GM18858 (cell line): ENCODE measurements around the gene FXYD6.

Experiments used
- ATAC-seq: cut with Tn5 transposase; IDR thresholded peaks from one replicate; pipeline ENCODE4 v1.9.1; 2021; ENCODE audit not compliant: unreplicated experiment

FXYD6 gene

DNA sequence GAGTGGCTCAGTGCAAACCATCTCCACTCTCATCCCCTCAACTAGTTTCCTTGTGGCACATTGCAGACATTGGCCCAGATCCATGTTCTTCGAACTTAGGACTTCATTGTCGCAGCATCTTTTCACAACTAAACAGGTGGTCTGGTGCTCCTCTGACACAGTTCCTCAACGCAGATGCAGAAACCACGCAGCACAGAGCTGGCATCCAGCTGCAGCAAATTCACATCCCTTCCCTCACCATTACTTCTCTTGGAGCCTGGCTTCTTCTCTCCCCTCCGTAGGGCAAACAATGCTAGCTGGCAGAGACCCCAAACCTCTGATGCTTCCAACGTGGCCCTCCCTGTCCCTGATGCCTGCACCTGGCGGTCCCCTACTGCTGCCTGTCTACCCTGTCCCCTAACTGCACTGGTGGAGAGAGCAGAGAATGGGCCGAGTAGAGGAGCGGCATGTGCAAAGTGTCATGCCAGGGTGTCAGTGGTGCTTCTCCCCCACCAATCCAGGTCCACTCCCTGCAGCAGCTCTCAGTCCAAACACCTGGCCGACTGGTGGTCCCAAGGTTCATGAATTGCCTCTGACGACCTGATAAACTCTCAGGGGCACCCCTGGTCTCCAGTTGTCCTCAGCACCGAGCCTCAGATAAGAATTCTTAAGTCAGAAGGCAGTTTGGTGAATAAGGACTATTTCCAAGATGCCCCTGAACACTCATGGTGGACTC is 34.6 kb upstream of the FXYD6 start:
- no peak for ATAC-seq

DNA sequence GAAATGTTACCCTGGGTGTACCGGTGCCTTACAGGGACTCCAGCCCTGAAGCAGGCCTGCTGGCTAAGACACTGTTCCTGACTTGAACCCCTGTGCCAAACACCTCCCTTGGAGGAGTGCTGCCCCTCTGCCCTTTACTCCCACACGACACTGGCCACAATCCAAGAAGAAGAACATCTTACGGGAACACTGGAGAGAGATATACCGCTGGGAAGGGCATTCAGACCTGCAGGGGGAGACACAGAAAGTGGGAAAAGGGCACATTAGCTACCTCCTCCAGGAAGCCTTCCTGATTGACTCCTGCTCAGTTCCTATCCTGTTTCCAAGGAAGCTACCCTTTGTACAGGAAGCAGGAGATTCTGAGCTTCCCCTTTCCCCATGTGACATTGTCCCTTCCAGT is 34.1 kb upstream of the FXYD6 start:
- no peak for ATAC-seq

DNA sequence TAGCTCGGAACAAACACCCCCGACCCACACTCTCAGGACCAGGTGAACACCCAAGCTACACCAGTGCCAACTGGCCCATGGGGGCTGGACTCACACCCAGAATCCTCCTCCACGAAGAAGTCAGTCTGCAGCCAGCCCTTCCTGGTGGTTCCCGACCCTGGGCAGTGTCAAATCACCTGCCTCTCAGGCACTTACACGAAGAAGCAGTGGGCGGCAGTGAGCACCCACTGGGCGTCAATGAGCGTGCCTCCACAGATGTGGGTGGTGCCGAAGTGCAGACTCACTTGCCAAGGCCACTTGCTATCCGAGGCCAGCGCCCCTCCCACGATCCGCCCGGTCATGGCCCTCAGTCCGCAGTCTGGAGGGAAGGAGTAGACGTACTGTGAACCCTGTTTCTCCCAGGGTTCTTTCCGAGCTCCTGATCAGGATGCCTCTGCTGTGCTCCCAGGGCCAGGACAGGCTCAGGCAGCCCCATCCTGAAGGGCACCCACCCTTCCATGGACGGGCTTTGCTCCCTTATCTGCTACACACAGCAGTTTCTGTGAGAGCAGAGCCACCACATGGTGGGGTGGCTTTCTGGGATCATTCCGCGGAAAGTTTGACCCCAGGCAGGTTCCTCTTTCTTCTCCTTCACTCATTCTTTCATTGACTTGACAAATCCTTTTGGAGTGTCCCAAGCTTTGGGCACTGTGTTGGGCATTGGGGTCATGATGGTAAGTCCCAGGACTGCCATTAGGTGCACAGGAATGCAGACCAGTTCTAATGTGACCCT is 33.3 kb upstream of the FXYD6 start:
- ATAC-seq: no peak

DNA sequence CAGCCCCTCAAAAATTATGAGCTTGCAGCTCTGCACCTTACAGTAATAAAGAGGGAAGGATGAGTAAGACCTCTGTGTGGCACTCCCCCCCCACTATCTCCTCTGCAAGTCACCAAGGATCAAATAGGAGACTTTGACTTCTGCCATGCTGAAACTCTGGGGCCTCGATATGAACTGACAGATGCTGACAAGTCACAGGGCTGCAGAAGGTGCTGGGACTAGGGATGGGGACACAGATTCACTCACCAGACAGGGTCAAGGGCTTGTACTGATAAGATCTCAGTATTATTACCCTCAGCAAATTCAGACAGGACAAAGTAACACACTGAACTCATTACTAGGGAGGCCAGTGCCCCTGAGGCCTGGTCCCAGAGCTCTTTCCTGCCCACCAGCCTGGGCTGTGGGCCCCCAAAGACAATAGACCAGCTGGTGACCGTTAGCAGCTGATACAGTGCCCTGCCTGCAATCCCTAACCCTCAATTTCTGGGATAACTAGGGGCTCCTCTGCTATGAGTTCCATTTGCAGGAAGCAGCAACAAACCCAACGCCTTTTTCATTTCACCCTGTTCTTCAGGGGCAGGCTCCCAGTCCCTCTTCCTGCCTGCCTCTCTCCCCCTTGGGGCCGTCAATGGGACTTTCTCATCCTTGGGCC is 32.6 kb upstream of the FXYD6 start:
- ATAC-seq: no peak

DNA sequence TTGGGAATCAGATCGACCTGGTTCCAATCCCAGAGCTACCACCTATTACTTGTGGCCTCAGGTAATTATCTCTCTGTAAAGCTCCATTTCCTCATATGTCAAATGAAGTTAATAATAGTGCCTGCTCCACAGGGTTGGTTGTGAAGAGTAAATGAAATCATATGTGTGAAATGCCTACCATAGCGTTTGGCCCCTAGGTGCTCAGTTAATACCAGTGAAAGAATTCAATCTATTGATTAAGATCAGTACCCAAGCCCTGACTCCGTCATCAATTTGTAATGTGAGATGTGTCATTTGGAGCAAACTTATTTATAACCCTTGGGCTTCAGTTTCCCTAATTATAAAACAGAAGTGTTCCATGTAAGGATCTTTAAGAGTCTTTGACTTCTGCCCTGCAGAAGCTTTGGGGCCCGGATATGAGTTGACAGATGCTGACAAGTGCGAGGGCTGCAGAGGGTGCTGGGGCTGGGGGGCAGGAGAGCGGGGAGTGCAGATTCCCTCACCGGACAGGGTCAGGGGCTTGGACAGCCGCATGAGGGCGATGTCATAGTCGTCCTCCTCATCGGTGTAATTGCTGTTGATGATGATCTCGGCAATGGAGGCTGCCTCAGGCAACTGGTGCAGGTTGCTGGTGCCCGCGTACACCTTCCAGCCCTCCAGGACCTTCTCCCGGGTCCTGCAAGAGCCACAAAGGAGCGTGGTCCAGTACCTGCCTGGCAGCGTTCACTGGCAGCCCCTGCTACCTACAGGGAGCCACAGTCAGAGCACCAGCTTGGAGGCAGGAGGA is 31.8 kb upstream of the FXYD6 start:
- ATAC-seq: no peak

DNA sequence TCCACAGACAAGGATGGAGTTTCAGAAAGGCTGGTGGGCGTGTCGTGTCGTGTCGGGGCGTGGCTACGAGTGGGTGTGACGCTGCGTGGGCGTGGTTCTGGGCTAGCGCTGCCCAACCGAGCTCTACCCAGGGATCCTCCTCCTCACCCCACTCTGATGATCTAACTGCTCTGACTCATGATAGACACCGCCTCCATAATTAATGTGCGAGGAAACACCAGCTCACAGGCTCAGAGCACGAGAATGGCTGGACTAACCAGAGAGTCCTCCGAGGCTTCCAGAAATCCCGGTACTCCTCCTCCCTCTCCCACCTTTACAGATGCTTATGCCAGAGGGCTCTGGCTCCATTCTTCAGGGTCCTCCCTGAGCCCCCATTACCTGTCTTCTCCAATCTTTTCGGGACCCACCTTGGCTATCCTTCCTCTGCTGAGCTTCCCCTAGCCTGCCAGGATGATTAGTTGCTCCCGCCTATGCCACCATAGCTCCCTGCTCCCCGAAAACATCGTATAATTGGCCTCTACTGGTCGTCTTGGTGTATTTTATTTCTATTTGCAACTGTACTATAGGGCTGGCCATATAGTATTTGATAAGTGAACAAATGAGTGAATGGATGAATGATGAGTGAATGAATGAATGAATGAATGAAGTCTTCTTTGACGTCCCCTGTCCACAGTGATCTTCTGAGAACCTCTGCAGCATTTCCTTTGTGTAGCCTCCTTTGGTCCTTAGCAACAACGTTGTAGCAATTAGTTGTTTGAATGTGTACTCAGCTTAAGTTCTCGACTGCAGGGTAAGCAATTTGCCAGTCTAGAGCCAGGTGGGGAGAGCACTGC is 31.0 kb upstream of the FXYD6 start:
- no peak for ATAC-seq

DNA sequence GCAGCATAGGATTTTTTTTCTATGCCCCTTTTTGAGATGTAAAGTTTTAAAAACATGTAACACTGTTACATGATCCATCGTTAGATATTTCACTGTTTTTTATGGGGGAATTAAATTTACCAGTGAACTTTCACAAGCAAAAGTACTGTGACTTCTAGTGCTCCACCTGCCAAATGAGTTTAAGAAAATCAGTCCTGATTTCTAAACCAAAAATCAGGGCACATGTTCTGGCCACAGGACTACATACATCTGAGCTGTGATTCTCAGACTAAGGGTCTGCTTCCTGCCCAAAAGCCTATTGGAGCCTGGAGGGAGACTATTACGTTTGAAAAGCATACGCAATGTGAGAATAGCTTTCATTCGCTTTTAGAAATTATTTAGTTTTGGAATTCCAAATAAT is 30.3 kb upstream of the FXYD6 start:
- ATAC-seq: no peak

DNA sequence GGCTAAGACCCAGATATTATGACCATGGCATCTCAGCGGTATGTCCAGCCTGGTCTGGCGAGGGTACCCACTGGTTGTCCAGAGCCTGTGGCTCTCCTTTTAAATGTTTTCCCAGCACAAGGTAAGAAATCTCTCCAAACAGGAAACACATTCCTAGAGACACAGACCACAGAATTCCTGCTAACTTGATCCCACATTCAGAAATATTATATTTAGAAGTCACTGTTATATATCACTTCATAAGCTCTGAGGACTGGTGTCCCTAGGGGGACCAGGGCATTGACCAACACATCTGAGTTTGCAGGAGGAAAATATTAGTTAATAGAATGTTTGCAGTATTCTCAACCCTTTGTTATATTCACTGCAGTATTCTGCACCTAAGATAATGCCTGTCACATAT is 29.7 kb upstream of the FXYD6 start:
- no peak for ATAC-seq

DNA sequence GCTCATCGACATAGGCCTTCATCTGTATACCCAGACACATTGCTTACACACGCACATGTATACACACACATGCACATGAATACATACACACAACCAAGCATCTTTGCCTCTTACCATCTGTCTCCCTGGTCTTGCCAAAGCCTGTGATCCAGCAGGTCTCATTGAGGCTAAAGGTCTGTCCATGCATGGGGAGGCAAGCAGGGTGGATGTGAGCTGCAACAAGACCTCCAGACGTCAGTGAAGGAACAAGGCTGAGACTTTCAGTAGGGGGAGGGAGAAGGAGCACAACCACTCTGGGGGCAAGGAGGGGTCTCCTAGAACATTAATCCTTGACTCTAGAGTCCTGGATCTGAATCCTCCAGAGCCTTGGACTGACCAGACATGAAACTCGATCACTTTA is 29.1 kb upstream of the FXYD6 start:
- no peak for ATAC-seq

DNA sequence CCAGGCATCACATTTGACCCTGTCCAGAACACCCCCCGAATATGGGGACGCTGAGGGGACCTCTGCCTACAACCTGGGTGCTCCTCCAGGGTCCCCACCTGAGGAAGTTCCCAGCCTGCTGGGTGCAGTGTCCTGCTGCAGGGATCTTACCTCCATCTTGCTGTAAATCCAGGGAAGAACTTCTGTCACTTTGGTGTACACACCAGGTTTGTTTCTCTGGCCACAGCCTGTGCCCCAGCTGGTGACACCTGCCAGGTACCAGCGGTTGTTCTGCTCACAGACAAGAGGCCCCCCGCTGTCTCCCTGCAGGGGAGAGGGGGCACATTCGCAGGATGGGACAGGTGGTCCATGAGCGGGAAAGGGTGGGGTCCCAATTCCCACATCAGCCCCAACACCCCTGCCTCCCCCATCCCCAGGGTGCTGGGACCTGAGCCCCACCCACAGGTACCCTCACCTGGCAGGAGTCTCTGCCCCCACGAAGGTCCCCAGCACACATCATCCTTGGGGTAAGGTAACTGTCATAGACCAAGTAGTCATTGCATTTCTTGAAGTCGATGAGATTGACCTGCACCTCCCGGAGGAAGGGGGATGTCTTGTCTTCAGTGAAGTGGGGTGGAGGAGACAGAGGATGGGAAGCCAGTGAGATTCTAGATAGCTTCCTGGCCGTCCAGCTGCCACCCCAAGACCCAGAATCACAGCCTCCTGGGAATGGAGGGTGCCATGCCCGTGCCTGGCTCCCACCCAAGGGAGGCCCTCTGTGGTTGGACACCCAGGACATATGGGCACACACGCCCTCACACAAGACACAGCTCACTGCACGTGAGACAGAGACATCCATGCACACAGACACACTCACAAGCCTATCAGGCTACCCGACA is 27.3 kb upstream of the FXYD6 start:
- ATAC-seq: no peak

DNA sequence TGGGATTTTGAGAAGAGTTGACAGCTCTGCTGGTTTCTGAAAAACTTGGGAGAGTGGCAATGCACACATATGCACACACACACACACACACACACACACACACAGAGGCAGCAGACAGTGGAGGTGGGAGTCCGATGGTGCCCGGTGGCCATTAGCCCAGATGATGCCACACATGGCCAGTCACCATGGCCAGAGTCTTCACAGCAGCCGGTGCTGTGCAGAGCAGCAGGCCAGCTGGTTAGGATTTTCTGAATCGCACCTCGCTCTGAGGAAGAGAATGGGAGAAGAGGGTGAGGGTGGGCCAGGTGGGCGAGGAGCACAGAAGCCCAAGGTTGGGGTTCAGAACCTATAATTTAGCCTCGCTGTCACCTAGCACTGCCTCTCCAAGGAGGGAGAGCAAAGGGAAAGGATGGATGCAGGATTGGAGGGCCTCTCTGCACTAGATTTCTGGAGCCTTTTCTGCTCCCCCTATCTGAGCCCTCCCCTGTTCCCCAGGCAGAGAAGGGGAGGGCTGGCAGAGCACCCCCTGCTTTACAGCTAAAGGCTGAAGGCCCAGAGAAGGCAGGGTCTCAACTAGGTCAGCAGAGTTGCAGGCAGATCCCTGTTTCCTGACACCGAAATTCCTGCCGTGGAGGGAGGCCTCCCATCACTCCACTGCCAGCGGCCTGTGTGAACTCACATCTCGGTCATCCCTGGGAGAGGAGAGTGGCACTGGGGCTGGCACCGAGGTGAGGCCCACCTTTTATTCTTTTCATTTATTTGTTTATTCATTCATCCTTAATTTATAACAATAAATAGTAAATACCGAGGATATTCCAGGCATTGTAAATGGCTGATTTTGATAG is 25.8 kb upstream of the FXYD6 start:
- no peak for ATAC-seq

DNA sequence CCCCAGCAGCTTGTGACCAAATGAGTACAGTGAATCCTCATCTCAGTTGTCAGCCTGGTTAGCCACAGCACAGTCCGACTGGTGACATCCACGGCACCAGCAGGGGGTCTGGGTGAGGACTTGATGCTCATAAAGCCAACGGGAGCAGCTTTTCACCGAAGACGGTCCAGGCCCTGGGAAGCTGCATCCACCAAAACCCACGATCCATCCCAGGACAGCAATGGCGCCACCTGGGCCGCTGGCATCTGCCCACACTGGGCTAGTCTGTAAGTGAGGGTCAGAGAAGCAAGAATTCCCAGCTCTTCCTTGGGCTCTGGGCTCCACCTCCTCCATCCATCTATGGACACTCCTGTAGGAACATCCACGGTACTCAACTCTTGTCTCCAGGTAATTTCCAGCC is 25.1 kb upstream of the FXYD6 start:
- no peak for ATAC-seq

DNA sequence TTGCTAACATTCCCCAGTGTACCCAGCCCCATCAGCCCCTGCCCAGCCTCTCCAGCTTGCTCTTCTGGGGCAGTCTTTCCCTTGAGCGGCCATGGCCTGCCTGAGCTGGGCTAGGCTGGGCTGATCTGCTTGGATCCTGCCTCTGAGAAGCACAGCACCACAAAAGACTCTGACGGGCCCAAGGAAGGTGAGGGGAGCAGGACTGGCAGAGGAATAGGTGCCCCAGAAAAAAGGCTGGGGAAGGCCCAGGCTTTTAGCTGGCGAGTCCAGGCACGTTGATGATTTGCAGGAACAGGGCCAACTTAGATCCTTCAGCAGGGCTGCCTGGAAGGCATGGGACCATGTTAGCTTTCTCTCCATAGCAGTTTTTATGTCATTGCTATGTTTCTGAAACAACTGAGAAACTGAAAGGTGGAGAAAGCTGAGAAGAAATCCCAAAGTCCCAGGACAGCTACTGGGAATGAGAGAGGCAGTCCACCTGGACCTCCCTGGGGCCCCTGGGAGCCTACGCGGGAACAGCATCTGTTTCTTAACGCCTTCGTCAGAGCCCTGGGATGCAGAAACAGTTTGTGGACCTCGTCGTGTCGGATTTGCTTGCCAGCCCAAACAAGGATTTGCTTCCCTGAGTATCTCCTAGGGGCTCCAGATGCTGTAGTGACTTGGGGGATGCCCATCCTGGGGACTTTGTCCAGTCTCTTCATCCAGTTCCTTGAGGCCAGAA is 24.4 kb upstream of the FXYD6 start:
- no peak for ATAC-seq

DNA sequence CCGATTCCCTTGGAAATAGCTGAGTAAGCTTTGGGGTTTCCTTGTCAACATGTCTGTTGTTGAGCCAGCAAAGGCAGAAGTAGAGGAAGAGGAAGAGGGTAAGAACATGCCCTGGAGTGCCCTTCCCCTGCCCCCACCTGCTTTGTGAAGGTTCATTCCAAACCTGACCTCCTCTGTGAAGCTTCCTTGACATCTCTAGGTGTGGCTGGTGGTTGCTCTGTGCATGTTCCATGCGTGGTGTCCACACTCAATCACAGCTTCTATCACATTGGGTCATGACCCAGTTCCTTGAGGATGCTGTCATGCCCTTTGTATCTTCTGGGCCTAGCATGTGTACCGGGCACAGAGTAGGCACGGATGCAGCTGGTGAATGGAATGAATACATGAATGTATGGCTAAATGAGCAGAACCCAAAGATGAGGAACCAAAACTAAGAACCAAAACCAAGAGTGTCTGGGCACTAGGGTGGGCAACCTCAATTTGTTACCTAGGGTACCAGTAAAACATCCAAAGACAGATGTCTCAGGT is 23.7 kb upstream of the FXYD6 start:
- no peak for ATAC-seq

DNA sequence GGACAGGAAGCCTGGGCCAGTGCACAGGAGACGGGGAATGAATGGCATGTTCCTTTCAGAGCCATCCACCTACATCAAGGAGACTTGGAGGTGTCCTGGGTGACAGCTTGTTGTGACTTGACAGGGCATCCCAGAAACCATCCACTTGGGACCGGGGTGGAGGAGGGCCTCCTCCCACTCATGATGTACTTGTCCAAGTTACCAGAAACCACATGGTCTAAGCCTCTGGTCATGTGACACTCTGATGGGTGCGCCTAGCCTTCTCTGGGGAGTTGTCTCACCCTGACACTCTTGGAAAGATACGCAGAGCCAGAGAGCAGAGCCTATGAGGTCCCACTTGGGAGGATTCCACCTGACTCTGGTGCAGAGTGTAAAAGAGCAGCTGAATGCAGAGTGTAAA is 21.6 kb upstream of the FXYD6 start:
- no peak for ATAC-seq

DNA sequence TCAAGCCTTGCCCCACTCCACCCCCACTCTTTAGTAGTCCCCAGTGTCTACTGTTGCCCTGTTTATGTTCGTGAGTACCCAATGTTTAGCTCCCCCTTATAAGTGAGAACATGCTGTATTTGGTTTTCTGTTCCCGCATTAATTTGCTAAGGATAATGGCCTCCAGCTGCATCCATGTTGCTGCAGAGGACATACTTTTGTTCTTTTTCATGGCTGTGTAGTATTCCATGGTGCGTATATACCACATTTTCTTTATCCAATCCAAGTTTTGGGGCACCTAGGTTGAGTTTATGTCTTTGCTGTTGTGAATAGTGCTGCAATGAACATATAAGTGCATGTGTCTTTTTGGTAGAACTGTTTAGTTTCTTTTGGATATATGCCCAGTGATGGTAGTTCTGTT is 16.2 kb upstream of the FXYD6 start:
- no peak for ATAC-seq

DNA sequence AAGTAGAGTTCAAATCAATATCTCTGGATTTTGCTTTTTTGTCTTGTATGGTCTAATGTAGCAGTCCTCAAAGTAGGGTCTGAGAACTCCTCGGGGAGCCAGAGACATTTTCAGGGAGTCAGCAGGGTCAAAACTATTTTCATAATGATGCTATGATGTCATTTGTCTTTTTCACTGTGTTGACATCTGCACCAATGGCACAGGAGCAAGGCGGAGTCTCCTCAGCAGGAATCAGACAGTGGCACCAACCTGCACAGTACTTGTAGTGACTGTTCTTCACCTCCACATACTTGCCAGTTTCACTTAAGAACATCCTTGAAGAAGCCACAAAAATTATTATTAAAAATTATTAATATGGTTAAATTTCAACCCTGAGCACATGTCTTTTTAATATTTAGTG is 14.9 kb upstream of the FXYD6 start:
- ATAC-seq: no peak

DNA sequence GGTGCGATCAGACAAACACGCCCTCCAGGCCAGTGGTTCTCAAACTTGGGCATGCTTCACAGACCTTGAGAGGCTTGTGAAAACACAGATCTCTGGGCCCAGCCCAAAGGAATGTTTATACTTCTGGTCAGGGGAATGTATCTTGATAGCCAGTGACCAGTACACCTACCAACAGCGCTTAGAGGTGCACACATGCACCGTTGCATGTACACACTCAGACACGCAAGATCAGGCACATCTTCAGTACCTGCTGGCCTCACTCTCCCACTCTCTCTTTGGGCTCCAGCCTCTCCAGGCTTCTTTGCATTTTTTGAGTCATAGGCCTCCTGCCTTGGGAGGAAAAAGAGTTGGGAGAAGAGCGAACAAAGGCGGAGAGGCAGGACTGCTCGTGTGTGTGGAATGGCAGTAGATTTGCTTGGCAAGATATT is 11.7 kb upstream of the FXYD6 start:
- ATAC-seq: no peak
